Measurements from ENCODE around the gene MED15.

Gene MED15

DNA sequence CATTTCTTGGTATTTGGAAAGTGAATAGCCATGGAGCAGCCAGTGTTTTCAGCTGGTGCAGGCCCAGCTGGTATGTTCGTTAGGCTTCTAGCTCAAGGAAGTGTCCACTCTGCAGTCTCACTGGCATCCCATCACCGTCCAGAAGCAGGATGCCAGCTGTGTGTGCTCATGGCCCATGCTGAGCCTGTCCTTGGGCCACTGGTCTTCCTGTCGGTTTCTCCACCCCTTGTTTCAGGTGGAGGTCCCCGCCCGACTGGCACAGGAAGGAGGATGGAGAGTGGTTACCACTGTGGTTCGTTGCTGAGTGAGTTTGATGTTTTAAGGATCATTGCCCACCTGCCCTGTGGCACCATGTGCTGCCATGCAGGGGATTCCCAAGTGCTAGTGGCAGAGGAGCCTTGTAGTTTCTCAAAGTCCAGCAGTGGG, 63.7 kb downstream of the MED15 start:
- DNase-seq (ENCODE audit: low read depth, low spot score) = no peak

DNA sequence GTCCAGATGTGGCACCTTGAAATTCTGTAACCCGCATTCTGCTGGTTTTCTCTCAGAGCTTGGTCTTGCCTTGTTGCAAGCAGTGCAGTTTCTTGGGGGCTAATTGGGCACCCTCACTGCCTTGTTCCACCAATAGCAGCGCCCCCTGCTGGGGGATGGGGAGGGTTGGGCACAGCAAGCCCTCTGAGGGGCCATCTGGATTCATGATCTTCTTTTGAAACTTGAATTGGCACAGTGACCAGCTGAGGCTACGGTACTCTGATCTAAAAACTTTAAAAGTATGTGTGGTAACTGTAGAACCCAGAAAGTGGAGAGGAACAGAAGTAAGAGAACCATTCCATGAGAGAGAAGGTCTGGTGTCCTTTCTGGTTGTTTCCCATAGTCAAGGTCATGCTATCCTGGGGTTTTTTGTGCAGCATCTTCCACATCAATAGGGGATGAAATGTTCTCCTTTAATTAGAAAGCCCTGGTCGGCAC, 64.2 kb downstream of the MED15 start:
- peak; percentile 44 for DNase-seq (ENCODE audit: low read depth, low spot score)

DNA sequence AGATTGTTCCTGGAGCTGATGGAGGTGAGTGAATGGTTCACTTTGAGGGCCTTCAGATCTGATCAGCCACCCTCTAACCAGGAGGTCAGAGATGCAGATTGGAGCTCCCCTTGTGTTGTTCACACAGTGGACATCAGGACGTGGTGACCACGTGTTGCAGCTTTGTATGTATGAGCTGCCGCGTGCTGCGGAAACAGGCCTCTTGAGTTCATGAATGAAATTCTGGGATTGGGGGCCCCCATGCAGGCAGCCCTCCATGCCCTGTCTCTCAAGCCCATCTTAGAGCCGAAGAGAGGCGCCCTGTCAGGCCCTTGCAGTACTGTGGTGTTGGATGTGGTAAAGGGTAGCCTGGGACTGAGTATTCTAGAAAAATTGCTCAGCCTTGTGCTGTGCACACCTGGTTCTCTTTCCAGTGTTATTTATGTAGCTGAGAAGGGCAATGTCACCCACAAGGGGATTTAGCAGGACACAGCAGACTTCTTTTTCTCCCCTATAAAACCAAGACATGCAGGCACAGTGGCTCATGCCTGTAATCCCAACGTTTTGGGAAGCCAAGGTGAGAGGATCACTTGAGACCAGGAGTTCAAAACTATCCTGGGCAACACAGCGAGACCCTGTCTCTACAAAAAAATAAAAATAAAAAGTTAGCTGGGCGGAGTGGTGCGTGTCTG, 64.9 kb downstream of the MED15 start:
- DNase-seq (ENCODE audit: low read depth, low spot score) = no peak

DNA sequence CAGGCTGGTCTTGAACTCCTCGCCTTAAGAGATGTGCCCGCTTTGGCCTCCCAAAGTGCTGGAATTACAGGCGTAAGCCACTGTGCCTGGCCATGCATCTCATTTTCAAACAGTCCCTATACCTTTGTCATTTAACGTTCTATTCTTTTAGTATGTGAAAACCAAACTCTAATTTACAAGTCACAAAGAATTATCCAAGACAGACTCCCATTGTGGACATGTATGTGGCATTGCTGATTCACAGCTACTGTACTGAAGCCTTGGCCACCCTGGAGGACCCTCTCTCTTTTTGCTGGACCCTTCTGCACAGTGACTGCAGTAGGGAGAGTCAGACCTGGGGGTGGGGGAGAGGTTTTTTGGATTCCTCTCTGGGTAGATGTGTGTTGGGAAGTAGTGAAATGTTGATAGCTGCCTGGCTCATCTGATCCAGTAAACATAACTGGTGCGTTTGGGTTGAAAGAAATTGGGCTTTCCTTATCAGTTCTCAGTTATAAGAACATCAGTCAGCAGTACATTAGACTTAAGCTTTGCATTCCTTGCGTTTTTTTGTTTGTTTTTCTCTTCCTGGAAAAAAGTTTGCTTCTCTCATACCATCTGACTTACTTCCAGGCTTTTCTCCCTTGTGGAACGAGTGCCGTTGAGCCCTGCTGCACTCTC, 65.9 kb downstream of the MED15 start:
- DNase-seq (ENCODE audit: low read depth, low spot score) = no peak

DNA sequence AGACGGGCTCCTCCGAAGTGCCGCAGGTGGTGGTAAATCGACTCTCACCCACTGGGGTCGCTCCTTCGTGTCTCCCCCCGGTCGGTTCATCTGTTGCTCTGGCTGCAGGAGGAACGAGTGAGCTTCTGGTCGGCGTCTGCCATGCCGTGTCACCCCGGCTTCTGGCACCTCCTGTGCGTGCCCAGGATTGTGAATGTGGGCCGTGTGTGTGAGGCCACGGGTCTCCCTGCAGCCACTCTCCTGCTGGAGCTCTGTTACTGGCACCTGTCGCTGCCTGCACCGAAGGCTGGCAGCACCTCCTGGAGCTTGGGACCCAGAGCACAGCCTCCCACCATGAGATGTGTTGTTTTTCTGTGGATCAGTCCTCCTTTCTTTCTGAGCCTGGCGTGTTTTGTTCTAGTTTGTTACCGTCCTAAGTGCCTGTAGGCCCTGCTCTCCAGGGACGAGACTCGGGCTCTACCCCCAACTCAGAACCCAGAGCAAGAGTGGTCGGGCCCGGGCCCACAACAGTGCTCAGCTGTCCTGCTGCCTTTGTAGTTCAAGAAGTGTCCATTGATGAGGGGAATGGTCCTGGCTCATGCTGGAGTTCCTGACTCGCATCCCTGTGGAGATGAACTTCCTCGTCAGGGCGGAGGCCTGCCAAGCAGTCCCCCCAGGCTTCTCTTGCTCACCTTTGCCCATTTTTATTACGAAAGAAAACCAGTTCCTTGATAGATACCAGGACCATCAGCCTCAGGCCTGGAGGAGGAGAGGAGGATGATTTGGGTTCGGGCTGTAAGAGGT, 66.6 kb downstream of the MED15 start:
- DNase-seq (ENCODE audit: low read depth, low spot score) = no peak

DNA sequence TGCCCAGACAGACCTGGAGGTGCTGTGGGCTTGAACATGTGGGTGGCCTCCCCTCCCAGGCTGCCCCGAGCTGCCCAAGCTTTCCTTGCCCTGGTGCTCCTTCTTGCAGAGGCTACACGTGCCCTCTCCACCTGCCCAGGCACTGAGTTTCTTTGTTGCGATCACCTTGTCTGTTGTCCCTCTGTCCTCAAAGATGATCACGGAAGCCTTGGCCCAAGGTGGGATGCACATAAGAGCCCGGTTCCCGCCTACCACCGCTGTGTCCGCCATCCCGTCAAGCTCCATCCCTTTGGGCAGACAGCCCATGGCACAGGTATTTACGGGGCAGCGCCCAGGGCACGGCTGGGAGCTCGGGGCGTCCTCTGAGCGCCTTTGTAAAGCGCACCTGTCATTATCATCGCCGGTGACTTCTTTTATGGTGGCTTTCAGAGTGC, 67.5 kb downstream of the MED15 start:
- no peak for DNase-seq (ENCODE audit: low read depth, low spot score)

DNA sequence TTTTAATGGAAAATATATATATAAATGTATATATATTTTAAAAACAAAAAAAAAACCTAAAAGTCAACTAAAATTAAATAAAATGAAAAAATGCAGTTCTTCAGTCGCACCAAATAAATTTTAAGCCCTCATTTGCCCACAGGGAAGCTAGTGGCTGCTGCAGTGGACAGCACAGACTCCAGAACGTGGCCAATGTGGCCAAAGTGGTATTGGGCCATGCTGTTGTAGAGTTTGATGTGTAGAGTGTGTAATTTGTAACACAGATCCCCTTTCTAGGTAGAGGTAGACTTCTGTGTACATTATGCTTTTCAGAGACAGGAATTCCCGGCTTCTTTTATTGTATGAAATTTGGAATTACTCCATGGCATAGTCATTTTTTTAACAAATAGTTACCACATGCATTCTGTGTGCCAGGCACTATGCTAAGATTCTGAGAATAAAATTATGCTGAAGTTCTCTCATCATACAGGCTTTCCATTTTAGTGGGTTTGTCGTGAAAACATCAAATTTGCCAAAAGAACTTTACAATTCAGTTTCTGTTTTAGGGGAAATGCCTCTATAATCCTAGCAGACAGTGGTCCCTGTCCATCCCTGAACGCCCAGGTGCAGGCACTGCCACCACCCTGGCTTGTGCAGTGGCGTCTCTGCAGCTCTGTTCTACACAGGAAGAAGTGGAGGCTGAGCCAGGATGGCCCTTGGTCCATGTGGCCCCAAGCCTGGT, 68.5 kb downstream of the MED15 start:
- DNase-seq (ENCODE audit: low read depth, low spot score) = no peak

DNA sequence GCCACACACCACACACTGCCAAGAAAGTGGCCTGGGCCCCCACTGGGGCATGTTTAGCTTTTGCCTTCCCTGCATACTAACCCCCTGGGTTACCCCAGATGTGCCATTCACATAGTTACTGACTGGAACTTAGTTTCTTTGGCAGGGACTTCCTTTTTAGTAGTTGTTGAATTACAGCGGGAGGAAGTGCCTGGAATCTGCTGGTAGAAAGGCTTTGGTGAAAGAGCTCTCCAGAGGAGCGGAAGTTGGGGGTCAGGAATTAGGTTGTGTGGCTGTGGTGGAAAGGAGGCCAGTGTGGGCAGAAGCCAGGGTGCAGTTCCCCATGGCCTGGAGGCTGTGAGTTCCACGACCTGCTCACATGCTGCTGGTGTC, 69.0 kb downstream of the MED15 start:
- no peak for DNase-seq (ENCODE audit: low read depth, low spot score)

DNA sequence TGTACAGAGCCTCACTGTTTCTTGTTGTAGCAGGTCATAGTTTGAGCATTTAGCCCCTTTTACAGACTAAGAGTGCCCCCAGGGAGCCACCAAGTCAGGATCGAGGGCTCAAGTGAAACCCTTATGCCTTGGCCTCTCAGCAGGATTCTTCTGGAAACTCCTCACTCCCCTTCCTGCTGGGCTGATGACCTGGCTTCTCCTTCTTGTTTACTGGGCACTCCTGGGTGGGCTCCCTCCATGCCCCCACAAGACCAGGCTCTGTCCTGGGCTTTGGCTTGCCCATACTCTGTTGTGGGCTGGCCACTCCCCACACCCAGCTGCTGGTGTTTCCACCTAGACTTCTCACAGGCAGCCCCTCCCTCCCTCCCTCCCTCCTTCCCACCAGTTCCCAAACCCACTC, 69.6 kb downstream of the MED15 start:
- no peak for DNase-seq (ENCODE audit: low read depth, low spot score)

DNA sequence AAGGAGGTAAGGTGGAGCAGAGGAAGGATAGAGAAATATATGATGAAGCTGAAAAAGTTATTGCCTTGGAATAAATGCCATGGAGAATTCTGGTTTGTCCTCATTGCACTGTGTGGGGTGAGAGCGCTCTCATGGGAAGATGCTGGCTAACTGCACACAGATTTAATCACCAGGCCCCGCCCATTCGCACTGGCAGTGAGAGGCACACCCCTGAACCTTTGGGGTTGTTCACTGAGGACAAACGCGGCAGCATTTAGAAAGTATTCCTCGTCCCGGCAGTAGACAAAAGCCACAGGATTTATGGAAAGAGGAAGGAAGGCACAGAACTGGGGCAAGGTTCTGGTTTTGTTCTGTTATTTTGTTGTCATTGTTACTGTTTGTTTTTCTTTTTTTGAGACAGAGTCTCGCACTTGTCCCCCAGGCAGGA, 70.2 kb downstream of the MED15 start:
- DNase-seq (ENCODE audit: low read depth, low spot score) = no peak

DNA sequence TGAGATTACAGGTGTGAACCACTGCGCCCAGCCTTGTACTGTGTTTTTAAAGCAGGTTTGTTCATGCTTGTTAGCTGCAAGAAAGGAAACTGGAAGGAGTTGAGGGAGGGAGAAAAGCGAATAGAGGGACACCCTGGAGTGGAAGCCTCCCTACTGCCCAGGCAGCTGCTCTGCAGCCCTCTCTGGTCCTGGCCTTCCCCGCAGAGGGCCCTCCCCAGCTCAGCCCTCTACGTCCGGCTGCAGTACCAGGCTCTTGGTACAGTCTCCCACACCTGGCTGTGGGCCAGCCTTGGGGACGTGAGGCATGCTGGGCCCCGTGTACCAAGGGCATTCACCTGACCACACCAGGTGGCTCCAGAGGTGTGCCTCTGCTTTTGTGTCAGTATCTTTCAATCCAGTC, 70.8 kb downstream of the MED15 start:
- no peak for DNase-seq (ENCODE audit: low read depth, low spot score)

DNA sequence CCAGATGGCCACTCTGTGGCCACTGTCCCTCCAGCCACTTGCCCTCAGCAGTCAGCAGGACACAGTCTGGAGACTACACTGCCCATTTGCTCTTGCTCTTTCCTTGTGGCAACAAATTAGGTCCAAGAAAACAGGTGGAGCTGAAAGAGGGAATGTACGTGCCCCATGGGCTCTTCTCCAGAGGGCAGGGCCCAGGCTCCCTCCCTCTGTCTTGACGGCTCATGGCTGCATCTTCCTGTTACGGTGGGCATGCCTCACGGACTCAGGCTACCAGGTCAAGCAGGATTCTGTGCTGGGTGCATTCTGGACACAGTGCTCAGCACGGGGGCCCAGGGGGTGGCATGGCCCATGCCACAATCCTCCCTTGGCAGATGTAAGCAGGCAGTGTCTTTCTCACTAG, 71.3 kb downstream of the MED15 start:
- DNase-seq (ENCODE audit: low read depth, low spot score) = no peak

DNA sequence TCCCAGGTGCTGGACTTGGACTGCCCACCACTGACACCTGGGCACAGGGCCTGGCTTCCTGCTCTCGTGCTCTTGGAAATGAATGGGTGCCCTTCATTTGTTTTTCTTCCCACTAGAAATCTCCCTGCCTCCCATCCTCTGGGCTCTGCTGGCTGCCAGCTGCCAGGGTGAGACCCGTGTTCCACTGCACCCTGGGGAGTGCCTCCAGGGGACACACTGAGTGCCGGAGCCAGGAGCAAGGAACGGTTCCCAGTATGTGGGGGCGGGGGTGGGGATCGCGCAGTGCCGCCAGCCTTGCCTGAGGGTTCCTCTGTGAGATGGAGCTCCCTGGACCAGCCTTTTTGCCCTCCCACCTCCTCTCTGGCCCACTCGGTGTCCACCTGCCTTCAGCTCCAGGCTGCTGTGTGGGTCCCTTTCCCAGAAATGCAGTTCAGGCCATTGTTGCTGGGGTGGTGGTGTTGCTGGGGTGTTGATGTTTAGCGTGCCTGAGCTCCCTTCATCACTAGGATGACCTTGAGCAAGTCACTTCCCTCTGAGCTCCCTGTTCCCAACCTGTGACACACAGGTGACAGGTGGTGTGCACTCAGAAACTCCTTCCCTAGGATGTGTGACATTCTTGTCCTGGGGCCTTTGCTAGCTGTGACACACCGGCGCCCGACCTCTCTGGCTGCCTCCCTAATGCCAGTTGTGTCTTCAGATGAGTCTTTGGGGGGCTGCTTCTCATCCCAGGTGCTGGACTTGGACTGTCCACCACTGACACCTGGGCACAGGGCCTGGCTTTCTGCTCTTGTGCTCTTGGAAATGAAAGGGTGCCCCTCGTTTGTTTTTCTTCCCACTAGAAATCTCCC, 72.1 kb downstream of the MED15 start:
- DNase-seq (ENCODE audit: low read depth, low spot score) = no peak

DNA sequence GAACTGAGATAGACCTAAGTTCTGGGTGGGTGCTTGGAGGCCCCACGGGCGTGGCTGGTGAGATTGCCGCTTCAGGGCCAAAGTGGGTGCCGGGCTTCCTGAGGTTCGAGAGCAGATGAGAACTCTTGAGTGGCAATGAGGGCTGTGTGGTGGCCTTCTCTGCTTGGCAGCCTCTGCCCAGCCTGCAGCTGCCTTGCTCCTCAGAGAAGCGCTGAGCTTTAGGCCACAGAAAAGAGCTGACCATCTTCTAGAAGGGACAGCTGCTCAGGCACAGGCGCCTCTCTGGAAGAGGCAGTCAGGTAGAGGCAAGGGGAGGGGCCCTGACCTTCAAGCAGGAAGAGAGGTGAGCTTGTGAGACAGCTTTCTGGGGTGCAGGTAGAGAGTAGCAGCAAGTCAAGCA, 72.8 kb downstream of the MED15 start:
- no peak for DNase-seq (ENCODE audit: low read depth, low spot score)

DNA sequence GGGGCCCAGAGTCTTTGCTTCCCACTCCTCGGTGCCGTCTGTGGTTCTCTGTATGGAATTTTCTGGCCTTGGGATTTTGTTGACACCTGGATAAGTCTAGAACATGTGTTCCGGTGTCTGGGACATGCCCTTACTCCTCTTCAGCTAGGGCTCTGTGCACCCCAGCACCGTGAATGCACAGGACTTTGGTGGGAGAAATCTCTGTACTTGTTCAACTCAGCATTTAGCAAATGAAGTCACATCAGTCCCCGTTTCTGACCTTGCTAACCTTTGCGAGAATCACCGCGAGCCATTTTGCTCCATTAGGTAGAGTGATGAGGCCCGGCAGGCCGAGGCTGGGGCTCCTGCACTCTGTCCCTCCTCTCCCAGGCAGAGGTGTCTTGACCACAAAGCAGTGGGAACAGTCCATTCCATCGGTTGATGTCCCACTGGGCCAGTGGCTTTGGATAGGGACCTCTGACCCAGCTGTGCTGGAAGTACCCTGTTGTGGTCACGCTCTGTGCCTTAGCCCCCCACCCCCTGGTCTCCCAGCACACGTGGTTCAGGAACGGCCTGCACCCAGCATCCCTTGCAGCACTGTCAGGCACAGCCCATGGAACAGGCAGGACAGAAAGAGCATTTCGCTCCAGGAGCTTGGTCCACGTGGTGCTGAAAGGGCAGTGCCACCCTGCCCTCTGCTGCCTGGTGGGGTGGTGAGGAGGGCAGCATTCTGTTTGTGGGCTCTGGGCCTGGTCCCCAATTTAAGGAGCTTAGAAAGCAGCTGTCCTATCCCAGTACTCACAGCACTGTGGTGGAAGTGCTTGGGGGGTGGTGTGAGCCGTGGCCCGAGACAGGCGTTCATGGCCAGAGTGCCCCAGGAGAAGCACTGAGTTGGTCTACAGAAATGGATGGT, 73.4 kb downstream of the MED15 start:
- DNase-seq (ENCODE audit: low read depth, low spot score) = no peak

DNA sequence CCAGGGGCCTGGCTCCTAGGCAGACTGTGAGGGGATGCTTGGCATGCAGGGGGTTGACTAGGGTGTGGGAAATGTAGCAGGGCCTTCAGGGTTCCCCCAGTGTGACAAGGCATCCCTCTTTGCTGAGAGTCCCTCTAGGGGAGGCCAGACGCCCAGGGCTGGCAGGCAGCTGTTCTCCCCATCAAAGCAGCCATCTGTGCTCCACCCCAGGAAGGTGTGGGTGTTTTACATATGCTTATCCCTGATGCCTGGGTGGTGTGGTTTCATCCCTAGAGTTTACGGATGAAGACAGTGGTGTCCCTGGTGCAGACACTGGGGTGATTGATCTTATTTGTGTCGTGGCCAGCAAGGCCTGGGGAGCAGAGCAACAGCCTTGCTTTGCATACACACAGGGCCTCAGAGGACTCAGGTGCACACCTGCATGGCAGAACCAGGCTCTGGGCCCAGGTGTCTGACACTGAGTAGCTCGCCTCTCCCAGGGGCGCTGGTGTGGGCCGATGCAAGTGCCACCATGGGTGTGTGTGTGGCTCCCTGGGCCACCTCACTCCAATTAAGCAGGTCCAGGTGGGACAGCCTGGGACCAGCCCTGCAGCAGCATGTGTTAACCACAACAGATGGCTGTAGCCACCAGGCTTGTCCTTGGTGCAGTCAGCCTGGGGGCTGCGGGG, 74.2 kb downstream of the MED15 start:
- no peak for DNase-seq (ENCODE audit: low read depth, low spot score)

DNA sequence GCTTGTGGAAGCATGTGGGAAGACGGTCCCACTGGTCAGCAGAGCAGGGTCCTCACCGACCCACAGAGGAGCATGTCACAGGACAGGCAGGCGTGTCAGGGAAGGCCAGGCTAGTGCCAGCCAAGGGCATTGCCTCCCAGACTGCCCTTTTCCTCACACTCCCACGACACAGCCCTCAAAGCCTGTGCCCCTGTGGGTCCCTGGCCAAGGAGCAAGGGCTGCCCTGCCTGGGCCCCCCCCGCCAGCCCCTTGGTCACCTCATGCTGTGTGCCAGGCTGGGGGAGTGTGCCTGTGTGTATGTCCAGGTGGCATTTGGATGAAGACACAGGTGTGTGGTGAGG, 74.7 kb downstream of the MED15 start:
- no peak for DNase-seq (ENCODE audit: low read depth, low spot score)

DNA sequence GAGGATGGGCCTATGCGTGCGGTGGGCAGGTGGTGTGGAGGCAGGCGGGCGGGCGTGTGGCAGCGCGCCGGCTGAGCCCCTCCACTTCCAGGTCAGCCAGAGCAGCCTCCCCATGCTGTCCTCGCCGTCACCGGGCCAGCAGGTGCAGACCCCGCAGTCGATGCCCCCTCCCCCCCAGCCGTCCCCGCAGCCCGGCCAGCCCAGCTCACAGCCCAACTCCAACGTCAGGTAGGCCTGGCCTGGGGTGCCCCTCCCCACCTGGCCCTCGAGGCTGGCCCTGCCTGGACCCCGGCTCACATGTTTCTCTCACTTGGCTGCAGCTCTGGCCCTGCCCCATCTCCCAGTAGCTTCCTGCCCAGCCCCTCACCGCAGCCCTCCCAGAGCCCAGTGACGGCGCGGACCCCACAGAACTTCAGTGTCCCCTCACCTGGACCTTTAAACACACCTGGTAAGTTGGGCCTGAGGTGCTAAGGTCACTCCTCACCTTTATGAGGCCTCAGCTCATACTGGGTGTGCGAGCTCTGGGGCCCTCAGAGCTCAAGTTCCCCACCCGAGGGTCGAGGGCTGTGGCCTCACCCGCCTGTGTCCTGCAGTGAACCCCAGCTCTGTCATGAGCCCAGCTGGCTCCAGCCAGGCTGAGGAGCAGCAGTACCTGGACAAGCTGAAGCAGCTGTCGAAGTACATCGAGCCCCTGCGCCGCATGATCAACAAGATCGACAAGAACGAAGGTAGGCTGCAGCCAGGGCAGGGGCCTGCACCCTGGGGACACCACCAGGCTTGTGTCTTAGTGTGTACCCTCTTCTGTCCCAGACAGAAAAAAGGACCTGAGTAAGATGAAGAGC, 75.3 kb downstream of the MED15 start:
- no peak for DNase-seq (ENCODE audit: low read depth, low spot score)

DNA sequence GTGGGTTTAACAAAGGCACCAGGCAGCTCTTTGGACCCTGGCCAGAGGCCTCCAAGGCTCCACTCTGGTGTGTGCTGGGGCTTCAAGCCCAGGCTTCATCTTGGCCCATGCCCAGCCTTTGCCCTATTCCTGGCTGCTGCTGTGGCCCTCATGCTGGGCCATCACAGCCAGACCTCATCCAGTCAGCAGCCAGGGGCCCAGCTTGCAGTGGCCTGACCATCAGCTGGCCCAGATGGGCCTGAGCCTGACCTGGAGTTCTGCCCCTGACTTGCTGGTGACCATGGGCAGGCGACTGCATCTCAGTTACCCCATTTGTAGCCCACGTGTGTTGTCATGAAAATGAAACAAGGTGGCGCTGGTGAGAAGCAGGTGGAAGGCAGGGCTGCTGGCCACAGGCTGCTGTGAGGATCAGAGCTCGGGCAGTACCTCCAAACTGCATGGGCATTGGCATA, 76.1 kb downstream of the MED15 start:
- no peak for DNase-seq (ENCODE audit: low read depth, low spot score)

Measured in activated naive CD8-positive, alpha-beta T cell treated with anti-CD3 and anti-CD28 coated beads, Interleukin-2, amount 50 U/mL, for 16 hours (primary cell).